ENCODE measurements around the gene CRYGN.

CRYGN gene

DNA sequence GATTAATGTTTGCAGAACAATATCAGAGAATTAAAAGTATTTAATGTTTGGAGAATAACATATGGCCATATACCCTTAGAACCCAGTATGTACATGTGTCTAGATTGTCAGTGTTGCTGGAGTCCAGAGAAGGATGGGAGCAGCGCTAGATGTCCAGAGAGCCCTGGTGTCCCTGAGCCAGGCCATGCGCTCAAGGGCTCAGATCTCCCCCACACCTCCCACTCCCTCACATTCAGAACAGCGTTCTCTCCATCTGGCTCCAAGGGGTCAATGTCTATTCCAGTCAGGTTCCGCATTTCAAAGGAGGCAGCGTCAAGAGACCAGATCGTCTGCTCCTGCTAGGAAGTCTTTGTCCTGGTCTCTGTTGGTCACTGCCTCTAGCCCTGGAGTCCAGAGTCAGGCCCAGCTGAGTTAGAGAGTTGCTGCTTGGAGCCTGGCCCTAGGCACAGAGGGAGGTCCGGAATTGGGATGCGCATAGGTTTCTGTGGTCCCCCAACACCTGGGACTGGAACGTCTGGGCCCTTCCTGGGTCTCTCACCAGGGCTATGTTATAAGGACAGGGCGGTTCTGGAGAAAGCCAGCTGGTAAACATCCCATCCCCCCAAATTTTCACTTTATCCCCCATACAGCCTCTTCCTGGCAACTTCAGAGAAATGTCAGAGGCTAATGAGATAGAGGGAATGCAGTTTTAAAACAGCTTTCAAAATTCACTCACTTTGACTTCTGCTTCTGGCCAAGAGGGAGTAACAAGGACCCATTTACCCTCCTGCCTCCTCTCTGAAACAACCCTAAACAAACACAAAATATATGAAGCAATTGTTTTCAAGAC is 23.6 kb downstream of the CRYGN start:
- DNase-seq (ENCODE audit: insufficient read length, low spot score): no peak
- no peak for FAIRE-seq

DNA sequence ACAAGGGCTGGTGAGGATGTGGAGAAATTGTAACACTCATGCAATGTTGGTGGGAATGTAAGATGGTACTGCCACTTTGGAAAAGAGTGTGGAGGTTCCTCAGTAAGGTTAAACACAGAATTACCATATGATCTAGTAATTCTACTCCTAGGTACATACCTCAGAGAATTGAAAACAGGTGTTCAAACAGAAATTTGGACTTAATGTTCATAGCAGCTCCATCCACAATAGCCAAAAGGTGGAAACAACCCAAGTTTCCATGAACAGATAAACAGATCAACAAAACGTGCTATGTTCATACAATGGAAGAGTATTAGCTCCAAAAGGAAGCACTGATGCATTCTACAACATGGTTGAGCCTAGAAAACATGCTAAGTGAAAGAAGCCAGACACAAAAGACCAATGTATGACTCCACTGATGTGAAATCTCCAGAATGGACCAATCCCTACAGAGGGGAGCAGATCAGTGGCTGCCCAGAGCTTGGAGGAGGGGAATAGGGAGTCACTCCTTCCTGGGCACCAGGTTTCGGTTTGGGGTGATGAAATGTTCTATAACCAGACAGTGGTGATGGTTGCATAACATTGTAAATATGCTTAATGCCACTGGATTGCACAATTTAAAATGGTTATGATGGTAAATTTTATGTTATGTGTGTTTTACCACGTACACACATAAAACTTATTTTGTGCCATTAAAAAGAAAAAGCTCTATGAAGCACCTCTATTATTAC is 24.4 kb downstream of the CRYGN start:
- TF ChIP-seq, protein P1, sequence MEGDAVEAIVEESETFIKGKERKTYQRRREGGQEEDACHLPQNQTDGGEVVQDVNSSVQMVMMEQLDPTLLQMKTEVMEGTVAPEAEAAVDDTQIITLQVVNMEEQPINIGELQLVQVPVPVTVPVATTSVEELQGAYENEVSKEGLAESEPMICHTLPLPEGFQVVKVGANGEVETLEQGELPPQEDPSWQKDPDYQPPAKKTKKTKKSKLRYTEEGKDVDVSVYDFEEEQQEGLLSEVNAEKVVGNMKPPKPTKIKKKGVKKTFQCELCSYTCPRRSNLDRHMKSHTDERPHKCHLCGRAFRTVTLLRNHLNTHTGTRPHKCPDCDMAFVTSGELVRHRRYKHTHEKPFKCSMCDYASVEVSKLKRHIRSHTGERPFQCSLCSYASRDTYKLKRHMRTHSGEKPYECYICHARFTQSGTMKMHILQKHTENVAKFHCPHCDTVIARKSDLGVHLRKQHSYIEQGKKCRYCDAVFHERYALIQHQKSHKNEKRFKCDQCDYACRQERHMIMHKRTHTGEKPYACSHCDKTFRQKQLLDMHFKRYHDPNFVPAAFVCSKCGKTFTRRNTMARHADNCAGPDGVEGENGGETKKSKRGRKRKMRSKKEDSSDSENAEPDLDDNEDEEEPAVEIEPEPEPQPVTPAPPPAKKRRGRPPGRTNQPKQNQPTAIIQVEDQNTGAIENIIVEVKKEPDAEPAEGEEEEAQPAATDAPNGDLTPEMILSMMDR (IDR thresholded peaks at IDR 0.05; ENCODE audit: insufficient read depth, missing control alignments): no peak
- FAIRE-seq (no peak), DNase-seq (ENCODE audit: insufficient read length, low spot score) (no peak)

More for the DNA sequence above, 23.6 kb downstream of the CRYGN start:
- TF ChIP-seq, protein P1 (IDR thresholded peaks at IDR 0.05; ENCODE audit: insufficient read depth, missing control alignments): no peak

DNA sequence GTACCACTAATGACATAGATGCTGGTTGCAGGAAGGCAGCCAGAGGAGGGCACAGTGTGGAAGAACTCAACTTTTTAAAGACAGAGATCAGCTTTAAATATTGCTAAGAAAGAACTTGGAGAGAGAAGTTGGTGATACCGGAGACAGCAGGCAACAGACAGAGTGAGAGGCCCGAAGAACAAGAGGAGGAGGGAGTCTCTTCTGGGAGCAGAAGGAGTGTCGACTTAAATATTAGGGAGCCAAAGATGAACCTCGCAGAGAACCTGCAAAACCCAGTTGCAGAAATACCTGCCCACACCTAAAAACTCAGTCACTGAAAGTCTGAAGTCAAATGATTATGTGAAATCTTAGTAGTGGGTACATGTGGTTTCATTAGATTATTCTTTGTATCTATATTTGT is 26.7 kb downstream of the CRYGN start:
- FAIRE-seq (no peak), DNase-seq (ENCODE audit: insufficient read length, low spot score) (no peak)
- TF ChIP-seq, protein P1 (IDR thresholded peaks at IDR 0.05; ENCODE audit: insufficient read depth, missing control alignments): no peak

DNA sequence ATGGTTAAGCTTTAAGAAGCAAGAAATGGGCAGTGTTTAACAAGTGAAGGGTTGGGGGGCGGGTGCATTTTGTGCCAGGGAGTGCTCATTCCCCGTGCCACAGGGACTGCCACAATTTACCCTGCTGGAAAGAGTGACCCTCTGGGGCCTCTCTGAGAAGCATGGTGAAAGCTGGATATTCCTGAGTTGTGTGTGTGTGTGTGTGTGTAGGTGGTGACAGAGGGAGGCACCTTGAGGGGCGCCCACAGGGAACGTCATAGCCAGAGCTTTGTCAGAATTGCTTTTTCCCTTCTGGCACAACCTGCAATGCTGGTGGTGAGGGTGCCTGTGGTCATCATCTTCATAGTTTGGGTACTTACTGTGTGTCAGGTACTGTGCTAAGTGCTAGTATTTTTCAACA is 27.6 kb downstream of the CRYGN start:
- no peak for DNase-seq (ENCODE audit: insufficient read length, low spot score)
- TF ChIP-seq, protein P1 (IDR thresholded peaks at IDR 0.05; ENCODE audit: insufficient read depth, missing control alignments): no peak
- FAIRE-seq: no peak

DNA sequence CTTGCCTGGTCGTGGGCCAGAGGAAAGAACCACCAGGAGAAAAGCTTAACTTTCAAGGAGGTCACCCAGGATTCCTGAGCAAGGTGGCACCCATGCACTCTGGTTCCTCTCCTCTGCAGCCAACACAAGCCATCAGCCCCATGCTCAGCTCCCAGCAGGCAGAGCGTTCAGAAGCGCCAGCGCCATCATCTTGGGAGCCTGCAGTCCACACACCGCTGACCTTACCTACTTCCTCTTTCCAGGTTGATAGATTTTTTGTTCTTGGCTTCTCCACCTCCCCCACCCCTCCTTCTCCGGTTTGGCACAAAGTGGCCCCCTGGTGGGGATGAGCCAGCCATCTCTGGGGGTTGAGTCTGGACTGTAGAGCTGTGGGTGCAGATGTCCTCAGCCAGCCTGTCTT is 28.4 kb downstream of the CRYGN start:
- TF ChIP-seq, protein P1 (IDR thresholded peaks at IDR 0.05; ENCODE audit: insufficient read depth, missing control alignments): no peak
- FAIRE-seq (no peak), DNase-seq (ENCODE audit: insufficient read length, low spot score) (no peak)

DNA sequence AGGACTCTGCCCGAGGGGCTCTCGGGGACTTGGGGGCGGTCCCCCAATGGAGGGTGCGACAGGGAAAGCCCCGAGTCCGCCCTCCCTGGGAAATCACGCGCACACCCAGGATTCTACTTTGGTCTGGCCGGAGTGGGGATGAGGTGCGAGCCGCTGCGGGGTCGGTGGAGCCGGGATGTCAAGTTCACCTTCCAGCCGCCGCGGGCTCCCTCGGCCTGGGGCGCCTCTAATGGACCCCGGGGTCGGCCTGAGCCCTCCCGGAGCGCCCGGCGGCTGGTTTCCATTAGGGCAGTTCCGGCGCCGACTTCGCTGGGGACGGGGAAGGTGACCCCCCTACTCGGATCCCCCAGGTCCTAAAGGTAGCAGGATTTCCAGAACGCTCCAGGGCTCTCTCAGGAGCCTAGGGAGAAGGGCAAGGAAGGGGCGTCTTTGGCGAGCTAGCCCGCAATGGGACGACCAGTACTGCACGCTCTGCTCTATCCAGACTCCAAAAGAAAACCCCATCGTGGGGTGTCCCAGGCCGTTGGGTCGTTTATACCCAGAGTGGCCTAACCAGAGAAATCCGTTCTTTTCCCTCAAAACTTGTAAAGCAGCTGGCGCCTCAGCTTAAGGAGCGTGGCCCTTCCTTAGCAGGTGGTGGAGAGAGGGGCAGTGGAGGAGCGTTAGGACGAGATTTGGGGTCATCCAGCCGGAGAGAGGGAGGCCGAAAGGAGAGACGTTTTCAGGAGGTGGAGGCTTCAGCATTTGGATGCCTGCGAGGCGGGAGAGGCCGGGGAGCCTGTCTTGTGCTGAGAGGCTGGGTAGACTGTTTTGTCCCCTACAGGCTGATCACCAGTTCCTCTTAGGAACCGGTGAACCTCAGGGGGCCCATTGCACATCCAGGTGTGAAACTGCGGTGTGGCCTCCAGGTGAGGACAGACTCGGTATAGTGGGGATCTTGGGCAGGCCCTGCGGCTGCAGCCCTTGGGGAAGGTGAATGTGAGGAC is 29.2 kb downstream of the CRYGN start:
- DNase-seq (ENCODE audit: insufficient read length, low spot score) (peak; percentile 42), FAIRE-seq (no peak)
- TF ChIP-seq, protein P1 (IDR thresholded peaks at IDR 0.05; ENCODE audit: insufficient read depth, missing control alignments): no peak

Measured in D721Med (cell line).